Stomach (tissue), 9 donors: Measurements from ENCODE around the gene GLIS2. TPM values are rescaled to one million over a fixed set of nuclear protein-coding genes. Genes with fewer than 3 reads are reported as not detected.

Experiments
- DNase-seq, 2 donors: peaks; one replicate each; pipeline versions ENCODE4 v3.0.0 to v3.0.0-alpha.2; 2013 to 2019
- H3K27ac ChIP-seq, 5 donors: fragments of 200-600 bp in 4 of 5; sonication (generic) in 4 of 5; one replicate each; pipeline ENCODE4 v1.5.1; 2013 to 2019; ENCODE audit warnings: mild to moderate bottlenecking in 1 of 5, moderate library complexity in 1 of 5
- H3K27me3 ChIP-seq, 3 donors: fragments of 200-600 bp; sonication (generic); one replicate each; pipeline ENCODE4 v1.5.1; 2017 to 2019; ENCODE audit warnings: mixed run types in 1 of 3
- H3K36me3 ChIP-seq, 4 donors: fragments of 200-600 bp; sonication (generic); 1 replicate in 3 of 4; 2 replicates in 1 of 4; pipeline ENCODE4 v1.5.1; 2016 to 2019
- H3K4me1 ChIP-seq, 4 donors: fragments of 200-600 bp; sonication (generic); one replicate each; pipeline ENCODE4 v1.5.1; 2016 to 2019
- H3K4me3 ChIP-seq, 4 donors: fragments of 200-600 bp; sonication (generic) in 3 of 4; one replicate each; pipeline ENCODE4 v1.5.1; 2016 to 2019; ENCODE audit warnings: mild to moderate bottlenecking in 1 of 4
- H3K9me3 ChIP-seq, 4 donors: fragments of 200-600 bp; sonication (generic); one replicate each; pipeline ENCODE4 v1.5.1; 2016 to 2019
- EP300 ChIP-seq: sonication (generic); formaldehyde crosslinking; IDR thresholded peaks from one replicate; pipeline ENCODE4 v1.6.1; 2017; ENCODE audit warnings: antibody characterized with exemption
- POLR2A ChIP-seq, 4 donors: fragments of 450-650 bp; IDR thresholded peaks; one replicate each; pipeline ENCODE4 v1.6.1; 2016; ENCODE audit warnings: antibody characterized with exemption in 4 of 4, control low read depth in 2 of 4, mild to moderate bottlenecking in 1 of 4, moderate library complexity in 1 of 4
- POLR2AphosphoS5 ChIP-seq, 3 donors: sonication (generic); formaldehyde crosslinking; IDR thresholded peaks; one replicate each; pipeline ENCODE4 v1.6.1; 2016; ENCODE audit warnings: antibody characterized with exemption in 3 of 3
- WGBS, 5 donors: extraction: QIAGEN DNeasy Blood & Tissue Kit in 3 of 5; methylation state at CpG; one replicate each; pipeline versions ENCODE4 v1.1.5 to v1.1.7; 2013 to 2018; 5-methylcytosine and 5-hydroxymethylcytosine counted together
- intact Hi-C: fragments of 100-400 bp; cut with DNase I; formaldehyde crosslinking; loops from one replicate; pipeline ENCODE4 v1.15.1; 2023; ENCODE audit warnings: low total_unique reads
- polyA plus RNA-seq, 3 donors: library from polyadenylated mRNA; stranded (reverse); fragments of 200-250 nt; gene quantifications; one replicate each; pipeline ENCODE4 v1.2.3, GENCODE V29; 2013
- total RNA-seq, 5 donors: library from RNA; depleted of rRNA; stranded (reverse); fragments of >200 nt; gene quantifications; one replicate each; pipeline versions ENCODE4 v1.1.0 to v1.2.3, GENCODE V29; 2014 to 2016
- TF ChIP-seq, protein P1 (sequence below), 7 experiments: fragments of 450-650 bp in 4 of 7; fragments of 200-600 bp in 3 of 7; sonication (generic) in 3 of 7; IDR thresholded peaks; one replicate each; pipeline ENCODE4 v1.5.1; 2016 to 2019; ENCODE audit warnings: antibody characterized with exemption in 7 of 7, control low read depth in 2 of 7, mild to moderate bottlenecking in 1 of 7
- donor health status: healthy with polysubstance abuse.
- donor health status: Bipolar disorder and iron deficiency.
- donor health status: healthy.

The GLIS2 gene
- total and polyA plus RNA-seq, 8 donors: 3.2 to 21.0 (median 5.2) TPM

DNA sequence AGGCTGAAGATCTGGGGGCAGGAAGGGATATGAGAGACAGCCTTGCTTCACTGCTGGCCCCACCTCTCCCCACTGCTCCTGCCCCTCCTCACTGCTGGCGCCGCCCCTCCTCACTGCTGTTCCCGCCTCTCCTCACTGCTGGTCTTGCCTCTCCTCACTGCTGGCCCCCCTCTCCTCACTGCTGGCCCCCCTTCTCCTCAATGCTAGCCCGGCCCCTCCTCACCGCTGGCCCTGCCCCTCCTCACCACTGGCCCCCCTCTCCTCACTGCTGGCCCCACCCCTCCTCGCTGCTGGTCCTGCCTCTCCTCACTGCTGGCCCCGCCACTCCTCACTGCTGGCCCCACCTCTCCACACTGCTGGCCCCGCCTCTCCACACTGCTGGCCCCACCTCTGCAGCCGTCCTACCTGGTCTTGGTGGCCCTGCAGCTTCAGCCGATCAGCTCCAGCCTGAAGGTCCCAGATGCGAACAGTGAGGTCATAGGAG, 44.7 kb downstream of the GLIS2 start:
- H3K27me3 ChIP-seq: no peaks in the 10 kb centered on the region
- H3K9me3 ChIP-seq: no peaks in the 10 kb centered on the region
- no peak for DNase-seq
- no peak overlapping the region for H3K4me3 ChIP-seq
- intact Hi-C loops: no loop called here
- WGBS, 5 donors: 76 to 82% (median 78%) methylated on average over 7 to 11 of the region's 11 CpGs
- peaks cover 0 to 7% (median 3%) of the 10 kb centered on the region in 4 donors for H3K4me1 ChIP-seq
- TF ChIP-seq POLR2A (IDR thresholded peaks at IDR 0.05) (no peak), EP300 (no peak), POLR2AphosphoS5 (IDR thresholded peaks at IDR 0.05) (no peak)
- TF ChIP-seq, protein P1, sequence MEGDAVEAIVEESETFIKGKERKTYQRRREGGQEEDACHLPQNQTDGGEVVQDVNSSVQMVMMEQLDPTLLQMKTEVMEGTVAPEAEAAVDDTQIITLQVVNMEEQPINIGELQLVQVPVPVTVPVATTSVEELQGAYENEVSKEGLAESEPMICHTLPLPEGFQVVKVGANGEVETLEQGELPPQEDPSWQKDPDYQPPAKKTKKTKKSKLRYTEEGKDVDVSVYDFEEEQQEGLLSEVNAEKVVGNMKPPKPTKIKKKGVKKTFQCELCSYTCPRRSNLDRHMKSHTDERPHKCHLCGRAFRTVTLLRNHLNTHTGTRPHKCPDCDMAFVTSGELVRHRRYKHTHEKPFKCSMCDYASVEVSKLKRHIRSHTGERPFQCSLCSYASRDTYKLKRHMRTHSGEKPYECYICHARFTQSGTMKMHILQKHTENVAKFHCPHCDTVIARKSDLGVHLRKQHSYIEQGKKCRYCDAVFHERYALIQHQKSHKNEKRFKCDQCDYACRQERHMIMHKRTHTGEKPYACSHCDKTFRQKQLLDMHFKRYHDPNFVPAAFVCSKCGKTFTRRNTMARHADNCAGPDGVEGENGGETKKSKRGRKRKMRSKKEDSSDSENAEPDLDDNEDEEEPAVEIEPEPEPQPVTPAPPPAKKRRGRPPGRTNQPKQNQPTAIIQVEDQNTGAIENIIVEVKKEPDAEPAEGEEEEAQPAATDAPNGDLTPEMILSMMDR (IDR thresholded peaks at IDR 0.05): no peak
- no peak overlapping the region for H3K27ac ChIP-seq
- peaks cover 34 to 98% (median 83%) of the 10 kb centered on the region in 4 donors for H3K36me3 ChIP-seq

DNA sequence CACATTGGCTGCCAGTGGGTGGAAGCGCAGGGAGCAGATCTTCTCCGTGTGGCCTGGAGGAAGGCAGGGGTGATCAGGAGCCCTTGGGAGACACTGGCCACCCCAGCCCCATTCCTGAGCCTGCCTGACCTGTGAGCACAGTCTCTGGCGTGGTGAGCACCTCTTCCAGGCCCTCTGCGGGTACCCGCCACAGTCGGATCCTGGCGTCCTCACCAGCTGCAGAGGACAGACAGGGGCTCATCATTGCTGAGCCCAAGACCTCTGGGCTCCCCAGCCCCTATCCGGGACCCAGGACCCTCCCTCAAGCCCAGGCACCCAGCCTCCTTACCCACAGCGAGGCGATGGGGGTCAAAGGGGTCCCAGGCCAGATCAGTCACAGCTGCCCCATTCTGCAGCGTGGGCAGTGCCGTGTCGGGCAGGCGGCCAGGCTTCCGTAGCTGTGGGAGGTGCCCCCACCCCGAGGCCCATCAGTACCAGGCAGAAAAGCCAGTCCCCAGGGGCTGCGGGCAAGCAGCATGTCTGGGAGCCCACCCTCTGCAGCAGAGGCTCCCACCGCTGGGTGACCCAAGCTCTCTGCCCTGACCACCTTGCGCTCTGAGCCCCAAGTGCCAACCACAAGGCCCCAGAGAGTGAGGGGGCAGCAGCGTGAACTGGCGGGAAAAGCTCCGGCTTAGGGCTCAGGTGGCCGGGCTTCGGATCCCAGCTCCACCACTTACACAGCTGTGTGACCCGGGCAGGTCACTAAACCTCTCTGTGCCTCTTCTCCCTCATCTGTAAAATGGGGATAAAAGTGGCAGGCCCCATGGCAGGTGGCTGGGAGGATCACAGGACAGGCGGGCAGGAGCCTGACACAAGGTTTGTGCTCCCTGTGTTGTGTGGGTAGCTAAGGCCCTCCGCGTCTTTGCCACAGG, 45.4 kb downstream of the GLIS2 start:
- Histone ChIP-seq H3K27me3 (no peaks in the 10 kb centered on the region), H3K9me3 (no peaks in the 10 kb centered on the region), H3K36me3 (peaks cover 34 to 98% (median 84%) of the 10 kb centered on the region in 4 donors), H3K4me3 (no peak overlapping the region), H3K27ac (no peak overlapping the region), H3K4me1 (peaks cover 0 to 7% (median 3%) of the 10 kb centered on the region in 4 donors)
- intact Hi-C loops: no loop called here
- TF ChIP-seq POLR2A (IDR thresholded peaks at IDR 0.05): no peak
- TF ChIP-seq POLR2AphosphoS5 (IDR thresholded peaks at IDR 0.05): no peak
- TF ChIP-seq EP300: no peak
- TF ChIP-seq, protein P1 (IDR thresholded peaks at IDR 0.05): no peak
- DNase-seq: no peak
- 92 to 97% (median 97%) methylated on average over 16 to 28 of the region's 28 CpGs for WGBS, 5 donors

DNA sequence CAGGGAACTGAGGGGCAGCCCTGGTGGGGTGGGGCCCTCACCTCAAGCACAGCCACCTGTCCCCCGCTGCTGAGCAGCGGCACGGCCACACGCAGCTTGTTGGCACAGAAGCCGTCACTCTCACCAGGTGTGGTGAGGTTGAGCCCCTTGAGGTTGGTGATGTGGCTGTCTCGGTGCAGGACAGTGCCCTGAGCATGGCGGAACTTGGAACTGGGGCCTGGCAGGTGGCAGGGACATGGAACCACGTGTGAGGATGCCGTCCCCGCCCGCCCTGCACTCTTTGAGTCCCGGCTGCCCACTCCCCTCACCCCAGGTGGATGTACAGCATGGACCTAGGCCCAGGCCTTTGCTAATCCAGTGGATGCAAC, 46.1 kb downstream of the GLIS2 start:
- no peak for DNase-seq
- Histone ChIP-seq H3K4me1 (peaks cover 0 to 7% (median 3%) of the 10 kb centered on the region in 4 donors), H3K9me3 (no peaks in the 10 kb centered on the region), H3K36me3 (peaks cover 34 to 94% (median 78%) of the 10 kb centered on the region in 4 donors), H3K27me3 (no peaks in the 10 kb centered on the region), H3K27ac (no peak overlapping the region), H3K4me3 (no peak overlapping the region)
- TF ChIP-seq EP300 (no peak), POLR2A (IDR thresholded peaks at IDR 0.05) (no peak), POLR2AphosphoS5 (IDR thresholded peaks at IDR 0.05) (no peak)
- WGBS, 5 donors: 89 to 92% (median 91%) methylated on average over 9 to 12 of the region's 12 CpGs; no CpG with 5 or more reads in 1 of the 5 donors
- intact Hi-C loops: no loop called here

DNA sequence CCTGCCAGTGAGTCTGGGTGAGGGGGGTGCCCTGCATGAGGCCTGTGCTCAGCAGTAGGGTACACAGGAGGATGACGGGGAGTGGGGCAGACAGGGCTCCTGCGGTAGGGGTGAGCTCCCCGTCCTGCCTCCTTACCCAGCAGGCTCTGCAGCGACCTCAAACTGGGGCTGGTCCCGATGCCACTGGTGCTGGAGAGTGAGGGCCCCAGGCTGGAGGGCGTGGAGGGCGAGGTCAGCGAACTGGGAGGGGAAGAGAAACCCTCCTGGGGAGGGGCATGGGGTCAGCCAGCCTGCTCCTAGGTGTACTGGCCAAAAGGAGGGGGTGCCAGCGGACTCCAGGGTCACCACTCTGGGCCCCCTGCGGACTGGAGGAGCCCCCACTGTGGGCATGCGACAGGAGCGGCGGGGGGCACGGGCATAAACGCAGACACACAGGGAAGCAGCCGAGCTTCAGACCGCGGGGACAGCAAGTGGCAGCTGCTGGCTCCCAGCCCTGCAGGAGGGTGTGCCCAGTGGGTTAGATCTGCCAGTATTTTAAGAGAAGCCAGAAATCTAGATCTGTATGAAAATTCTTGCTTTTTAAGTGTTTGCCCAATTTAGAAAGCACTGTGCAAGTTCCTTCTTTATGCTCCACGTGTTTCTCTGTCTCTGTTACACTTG, 46.7 kb downstream of the GLIS2 start:
- no peaks in the 10 kb centered on the region for H3K27me3 ChIP-seq
- intact Hi-C loops: no loop called here
- peaks cover 34 to 94% (median 71%) of the 10 kb centered on the region in 4 donors for H3K36me3 ChIP-seq
- DNase-seq: no peak
- TF ChIP-seq POLR2A (IDR thresholded peaks at IDR 0.05): no peak
- H3K4me3 ChIP-seq: no peak overlapping the region
- no peak overlapping the region for H3K27ac ChIP-seq
- H3K4me1 ChIP-seq: peaks cover 0 to 7% (median 3%) of the 10 kb centered on the region in 4 donors
- H3K9me3 ChIP-seq: no peaks in the 10 kb centered on the region
- WGBS, 5 donors: 81 to 90% (median 88%) methylated on average over 17 to 19 of the region's 19 CpGs
